Activated naive CD8-positive, alpha-beta T cell treated with anti-CD3 and anti-CD28 coated beads, Interleukin-2, amount 50 U/mL, for 24 hours (primary cell): ENCODE measurements around the gene HAUS2.

ENCODE experiments used
- ATAC-seq: fragments of 150-1000 bp; cut with Tn5 transposase; one replicate; pipeline ENCODE4 v1.10.0; 2021
- DNase-seq: peaks from one replicate; pipeline ENCODE4 v3.0.0; 2021
- H3K27ac Mint-ChIP-seq: one replicate; pipeline ENCODE4 v1.8.0; 2021; ENCODE audit warnings: mild to moderate bottlenecking, mixed read lengths
- H3K27me3 Mint-ChIP-seq: one replicate; pipeline ENCODE4 v1.8.0; 2021; ENCODE audit warnings: mixed read lengths
- H3K36me3 Mint-ChIP-seq: one replicate; pipeline ENCODE4 v1.8.0; 2021; ENCODE audit warnings: low read depth, mixed read lengths
- H3K4me1 Mint-ChIP-seq: one replicate; pipeline ENCODE4 v1.8.0; 2021; ENCODE audit warnings: mixed read lengths
- H3K4me3 Mint-ChIP-seq: one replicate; pipeline ENCODE4 v1.8.0; 2021; ENCODE audit warnings: mild to moderate bottlenecking, moderate library complexity, mixed read lengths
- H3K9me3 Mint-ChIP-seq: one replicate; pipeline ENCODE4 v1.8.0; 2021; ENCODE audit warnings: mixed read lengths

Gene HAUS2

GRCh38 chr15:42612367-42612912 lies 63.8 kb downstream of the HAUS2 start:
- no peak for DNase-seq

DNA sequence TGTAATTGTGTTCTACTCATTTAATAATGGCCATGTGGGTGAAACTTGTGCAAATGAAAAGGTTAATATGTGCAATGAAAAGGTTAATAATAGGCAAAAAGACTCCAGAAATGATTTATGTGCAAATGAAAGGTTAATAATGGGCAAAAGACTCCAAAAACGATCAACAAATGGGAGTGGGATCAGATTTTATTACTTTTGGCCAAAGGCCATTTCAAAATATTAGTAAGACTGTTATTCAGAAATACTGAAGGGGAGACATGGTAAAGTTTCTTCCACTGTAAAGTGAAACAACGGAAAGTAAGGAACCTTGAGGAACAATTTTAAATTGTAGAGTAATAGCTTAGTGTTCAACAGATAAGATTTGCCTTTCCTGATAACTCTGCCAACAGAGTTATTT lies 67.5 kb downstream of the HAUS2 start:
- Mint-ChIP-seq H3K36me3 (no peaks in the 10 kb centered on the region), H3K4me1 (peaks cover 2% of the 10 kb centered on the region), H3K9me3 (no peaks in the 10 kb centered on the region), H3K27ac (no peak overlapping the region), H3K4me3 (no peak overlapping the region), H3K27me3 (no peaks in the 10 kb centered on the region)
- ATAC-seq (no peak), DNase-seq (no peak)

More at GRCh38 chr15:42612367-42612912, 63.8 kb downstream of the HAUS2 start:
- Mint-ChIP-seq H3K4me3 (no peak overlapping the region), H3K4me1 (peaks cover 21% of the 10 kb centered on the region), H3K36me3 (no peaks in the 10 kb centered on the region), H3K27me3 (no peaks in the 10 kb centered on the region), H3K27ac (no peak overlapping the region), H3K9me3 (no peaks in the 10 kb centered on the region)
- ATAC-seq = no peak
